Measurements from ENCODE around the gene POMP.
A peak's percentile ranks its signal among the peaks of the same experiment; 100 is the strongest.

The POMP gene

GRCh38 chr13:28658796-28659620 is at the start of gene POMP:
TSS of gene POMP (plus strand) at chr13:28659130. CDS start at chr13:28659185, 55 bp downstream.
- peaks cover 9 to 40% of the 10 kb centered on the region in 2 donors for H3K4me1 ChIP-seq (ENCODE audit: control insufficient read depth in 1 of 2, insufficient read depth in 2 of 2, low read length in 2 of 2)
- no peaks in the 10 kb centered on the region for H3K9me3 ChIP-seq (ENCODE audit: control insufficient read depth in 1 of 2, low read length in 2 of 2)
- H3K36me3 ChIP-seq (ENCODE audit: control insufficient read depth in 1 of 2, insufficient read depth in 2 of 2, low read length in 2 of 2): peaks cover 7 to 21% of the 10 kb centered on the region in 2 donors
- no peaks in the 10 kb centered on the region for H3K27me3 ChIP-seq (ENCODE audit: low read depth, low read length)
- peak within 1 kb of the TSS; percentile 94 to 96 for H3K4me3 ChIP-seq (ENCODE audit: low read depth in 1 of 2, low read length in 2 of 2)
- peak within 1 kb of the TSS; percentile 99 for H3K27ac ChIP-seq (ENCODE audit: low read length)

DNA sequence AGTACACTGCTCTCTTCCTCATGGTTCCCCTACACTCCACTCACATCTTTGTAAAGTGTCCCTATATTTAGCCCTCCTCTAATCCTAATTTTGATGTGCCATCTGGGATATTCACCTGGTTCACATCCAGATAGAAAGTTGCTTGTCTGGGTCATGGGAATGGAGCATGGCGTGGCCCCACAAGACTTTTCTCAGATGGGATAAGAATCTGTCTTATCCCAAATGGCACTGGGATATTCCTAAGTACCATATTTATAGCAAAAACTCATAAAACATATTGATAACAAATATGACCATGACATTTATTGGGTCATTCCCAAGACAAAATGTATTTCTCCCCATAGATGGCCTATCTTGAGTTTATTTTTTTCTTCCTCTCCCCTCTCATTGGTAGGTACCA is 49.5 kb upstream of the POMP start:
- no peaks in the 10 kb centered on the region for H3K36me3 ChIP-seq (ENCODE audit: control insufficient read depth in 1 of 2, insufficient read depth in 2 of 2, low read length in 2 of 2)
- no peaks in the 10 kb centered on the region for H3K4me1 ChIP-seq (ENCODE audit: control insufficient read depth in 1 of 2, insufficient read depth in 2 of 2, low read length in 2 of 2)
- H3K4me3 ChIP-seq (ENCODE audit: low read depth in 1 of 2, low read length in 2 of 2): no peak overlapping the region
- no peaks in the 10 kb centered on the region for H3K9me3 ChIP-seq (ENCODE audit: control insufficient read depth in 1 of 2, low read length in 2 of 2)
- H3K27ac ChIP-seq (ENCODE audit: low read length): no peak overlapping the region
- no peaks in the 10 kb centered on the region for H3K27me3 ChIP-seq (ENCODE audit: low read depth, low read length)

DNA sequence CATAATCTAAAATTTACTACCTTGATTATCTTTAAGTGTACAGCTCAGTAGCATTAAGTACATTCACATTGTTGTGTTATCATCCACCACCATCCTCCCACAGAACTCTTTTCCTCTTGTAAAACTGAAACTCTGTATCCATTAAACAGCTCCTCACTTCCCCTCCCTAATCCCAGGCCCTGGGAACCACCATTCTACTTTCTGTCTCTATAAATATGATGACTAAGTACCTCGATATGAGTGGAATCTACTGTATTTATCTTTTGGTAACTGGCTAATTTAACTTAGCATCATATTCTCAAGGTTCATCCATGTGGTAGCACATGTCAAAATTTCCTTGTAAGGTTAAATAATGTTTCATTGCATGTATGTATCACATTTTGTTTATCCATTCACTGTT is 49.0 kb upstream of the POMP start:
- Histone ChIP-seq H3K4me1 (ENCODE audit: control insufficient read depth in 1 of 2, insufficient read depth in 2 of 2, low read length in 2 of 2) (no peaks in the 10 kb centered on the region), H3K9me3 (ENCODE audit: control insufficient read depth in 1 of 2, low read length in 2 of 2) (no peaks in the 10 kb centered on the region), H3K36me3 (ENCODE audit: control insufficient read depth in 1 of 2, insufficient read depth in 2 of 2, low read length in 2 of 2) (no peaks in the 10 kb centered on the region), H3K27ac (ENCODE audit: low read length) (no peak overlapping the region), H3K4me3 (ENCODE audit: low read depth in 1 of 2, low read length in 2 of 2) (no peak overlapping the region), H3K27me3 (ENCODE audit: low read depth, low read length) (no peaks in the 10 kb centered on the region)

DNA sequence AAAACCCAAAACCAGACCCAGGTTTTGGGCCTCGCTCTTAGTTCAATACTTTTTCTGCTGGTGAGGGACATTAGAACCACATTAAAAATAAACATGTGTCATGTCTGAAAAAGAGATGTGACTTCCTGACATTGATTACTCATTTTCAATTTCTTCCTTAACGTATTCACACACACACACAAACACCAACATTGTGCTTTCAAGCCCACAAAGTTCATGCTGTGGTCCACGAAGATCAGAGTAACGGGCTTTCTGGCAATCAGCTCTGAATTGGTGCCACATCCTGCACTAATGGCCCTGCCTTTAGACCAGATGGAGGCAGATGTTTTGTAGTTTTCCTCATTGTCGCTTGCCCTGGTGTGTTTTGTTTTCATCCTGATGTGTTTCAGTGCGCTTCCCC is 47.9 kb upstream of the POMP start:
- H3K9me3 ChIP-seq (ENCODE audit: control insufficient read depth in 1 of 2, low read length in 2 of 2): no peaks in the 10 kb centered on the region
- no peak overlapping the region for H3K4me3 ChIP-seq (ENCODE audit: low read depth in 1 of 2, low read length in 2 of 2)
- H3K4me1 ChIP-seq (ENCODE audit: control insufficient read depth in 1 of 2, insufficient read depth in 2 of 2, low read length in 2 of 2): no peaks in the 10 kb centered on the region
- no peaks in the 10 kb centered on the region for H3K36me3 ChIP-seq (ENCODE audit: control insufficient read depth in 1 of 2, insufficient read depth in 2 of 2, low read length in 2 of 2)
- no peaks in the 10 kb centered on the region for H3K27me3 ChIP-seq (ENCODE audit: low read depth, low read length)
- no peak overlapping the region for H3K27ac ChIP-seq (ENCODE audit: low read length)

GRCh38 chr13:28611654-28612131 is 47.2 kb upstream of the POMP start:
- no peak overlapping the region for H3K4me3 ChIP-seq (ENCODE audit: low read depth in 1 of 2, low read length in 2 of 2)
- no peaks in the 10 kb centered on the region for H3K4me1 ChIP-seq (ENCODE audit: control insufficient read depth in 1 of 2, insufficient read depth in 2 of 2, low read length in 2 of 2)
- H3K27ac ChIP-seq (ENCODE audit: low read length): no peak overlapping the region
- H3K36me3 ChIP-seq (ENCODE audit: control insufficient read depth in 1 of 2, insufficient read depth in 2 of 2, low read length in 2 of 2): no peaks in the 10 kb centered on the region
- no peaks in the 10 kb centered on the region for H3K27me3 ChIP-seq (ENCODE audit: low read depth, low read length)
- H3K9me3 ChIP-seq (ENCODE audit: control insufficient read depth in 1 of 2, low read length in 2 of 2): no peaks in the 10 kb centered on the region

DNA sequence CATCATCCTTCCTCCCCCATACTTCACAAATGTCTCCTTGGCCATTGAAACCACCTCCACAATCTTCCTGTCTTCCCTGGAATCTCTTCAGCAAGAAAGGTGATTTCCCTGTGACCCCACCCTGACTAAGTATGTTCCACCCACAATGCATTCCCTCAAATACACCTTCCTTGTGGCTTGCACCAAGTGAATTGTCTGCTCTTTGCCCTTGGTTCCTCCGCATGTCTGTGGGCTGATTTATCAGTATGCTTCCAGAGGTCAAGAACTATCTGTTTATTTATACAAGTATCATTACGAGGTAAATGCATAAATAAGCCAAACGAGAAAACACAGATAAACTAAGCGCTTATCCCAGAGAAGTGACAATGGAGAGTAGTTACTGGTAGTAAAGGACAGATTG is 45.4 kb upstream of the POMP start:
- Histone ChIP-seq H3K27ac (ENCODE audit: low read length) (no peak overlapping the region), H3K27me3 (ENCODE audit: low read depth, low read length) (no peaks in the 10 kb centered on the region), H3K4me1 (ENCODE audit: control insufficient read depth in 1 of 2, insufficient read depth in 2 of 2, low read length in 2 of 2) (no peaks in the 10 kb centered on the region), H3K4me3 (ENCODE audit: low read depth in 1 of 2, low read length in 2 of 2) (no peak overlapping the region), H3K36me3 (ENCODE audit: control insufficient read depth in 1 of 2, insufficient read depth in 2 of 2, low read length in 2 of 2) (no peaks in the 10 kb centered on the region), H3K9me3 (ENCODE audit: control insufficient read depth in 1 of 2, low read length in 2 of 2) (no peaks in the 10 kb centered on the region)

- no peaks in the 10 kb centered on the region for H3K4me1 ChIP-seq (ENCODE audit: control insufficient read depth in 1 of 2, insufficient read depth in 2 of 2, low read length in 2 of 2)
- H3K4me3 ChIP-seq (ENCODE audit: low read depth in 1 of 2, low read length in 2 of 2): no peak overlapping the region
- no peak overlapping the region for H3K27ac ChIP-seq (ENCODE audit: low read length)
- H3K36me3 ChIP-seq (ENCODE audit: control insufficient read depth in 1 of 2, insufficient read depth in 2 of 2, low read length in 2 of 2): no peaks in the 10 kb centered on the region
- no peaks in the 10 kb centered on the region for H3K27me3 ChIP-seq (ENCODE audit: low read depth, low read length)
- no peaks in the 10 kb centered on the region for H3K9me3 ChIP-seq (ENCODE audit: control insufficient read depth in 1 of 2, low read length in 2 of 2)
These were observed 42.9 kb upstream of the POMP start for GRCh38 chr13:28615916-28616446.

- H3K4me3 ChIP-seq (ENCODE audit: low read depth in 1 of 2, low read length in 2 of 2): no peak overlapping the region
- no peaks in the 10 kb centered on the region for H3K36me3 ChIP-seq (ENCODE audit: control insufficient read depth in 1 of 2, insufficient read depth in 2 of 2, low read length in 2 of 2)
- H3K27ac ChIP-seq (ENCODE audit: low read length): no peak overlapping the region
- H3K9me3 ChIP-seq (ENCODE audit: control insufficient read depth in 1 of 2, low read length in 2 of 2): no peaks in the 10 kb centered on the region
- no peaks in the 10 kb centered on the region for H3K27me3 ChIP-seq (ENCODE audit: low read depth, low read length)
- H3K4me1 ChIP-seq (ENCODE audit: control insufficient read depth in 1 of 2, insufficient read depth in 2 of 2, low read length in 2 of 2): no peaks in the 10 kb centered on the region
These were observed 40.5 kb upstream of the POMP start for GRCh38 chr13:28618230-28618994.

GRCh38 chr13:28620011-28620830 is 38.7 kb upstream of the POMP start:
- no peak overlapping the region for H3K27ac ChIP-seq (ENCODE audit: low read length)
- no peaks in the 10 kb centered on the region for H3K27me3 ChIP-seq (ENCODE audit: low read depth, low read length)
- H3K4me1 ChIP-seq (ENCODE audit: control insufficient read depth in 1 of 2, insufficient read depth in 2 of 2, low read length in 2 of 2): no peaks in the 10 kb centered on the region
- no peaks in the 10 kb centered on the region for H3K9me3 ChIP-seq (ENCODE audit: control insufficient read depth in 1 of 2, low read length in 2 of 2)
- H3K4me3 ChIP-seq (ENCODE audit: low read depth in 1 of 2, low read length in 2 of 2): no peak overlapping the region
- no peaks in the 10 kb centered on the region for H3K36me3 ChIP-seq (ENCODE audit: control insufficient read depth in 1 of 2, insufficient read depth in 2 of 2, low read length in 2 of 2)

DNA sequence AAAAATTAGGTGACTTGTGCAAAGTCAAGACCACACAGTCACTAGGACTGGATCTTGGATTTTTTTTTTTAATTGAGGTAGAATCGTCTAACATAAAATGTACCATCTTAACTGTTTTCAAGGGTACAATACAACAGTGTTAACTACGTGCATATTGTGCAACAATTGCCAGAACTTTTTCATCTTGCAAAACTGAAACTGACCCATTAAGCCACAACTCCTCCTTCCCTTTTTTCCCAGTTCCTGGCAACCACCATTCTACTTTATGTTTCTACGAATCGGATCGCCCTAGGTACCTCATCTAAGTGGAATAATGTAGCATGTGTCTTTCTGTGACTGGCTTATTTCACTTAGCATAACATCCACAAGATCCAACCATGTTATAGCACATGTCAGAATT is 37.5 kb upstream of the POMP start:
- Histone ChIP-seq H3K27ac (ENCODE audit: low read length) (no peak overlapping the region), H3K4me3 (ENCODE audit: low read depth in 1 of 2, low read length in 2 of 2) (no peak overlapping the region), H3K9me3 (ENCODE audit: control insufficient read depth in 1 of 2, low read length in 2 of 2) (no peaks in the 10 kb centered on the region), H3K27me3 (ENCODE audit: low read depth, low read length) (no peaks in the 10 kb centered on the region), H3K36me3 (ENCODE audit: control insufficient read depth in 1 of 2, insufficient read depth in 2 of 2, low read length in 2 of 2) (no peaks in the 10 kb centered on the region), H3K4me1 (ENCODE audit: control insufficient read depth in 1 of 2, insufficient read depth in 2 of 2, low read length in 2 of 2) (no peaks in the 10 kb centered on the region)

DNA sequence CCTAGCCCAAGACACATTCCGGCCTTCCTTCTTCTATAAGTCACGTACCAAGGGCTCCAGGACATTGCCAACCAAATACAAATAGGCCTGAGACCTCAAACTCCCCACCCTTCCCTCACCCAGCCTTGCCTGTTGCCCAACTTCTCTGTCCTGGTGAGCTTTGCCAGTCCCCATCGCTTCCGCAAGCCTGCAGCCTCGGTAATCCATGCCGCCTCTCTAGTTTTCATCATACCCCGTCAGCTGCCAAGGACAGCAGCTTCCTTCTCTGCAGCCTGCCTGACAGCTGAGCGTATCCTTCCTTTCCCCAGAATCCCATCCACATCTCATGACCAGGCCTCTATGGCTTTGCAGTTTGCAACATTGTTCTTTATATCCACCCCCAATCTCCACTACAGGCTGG is 36.6 kb upstream of the POMP start:
- Histone ChIP-seq H3K4me1 (ENCODE audit: control insufficient read depth in 1 of 2, insufficient read depth in 2 of 2, low read length in 2 of 2) (no peaks in the 10 kb centered on the region), H3K27ac (ENCODE audit: low read length) (no peak overlapping the region), H3K4me3 (ENCODE audit: low read depth in 1 of 2, low read length in 2 of 2) (no peak overlapping the region), H3K27me3 (ENCODE audit: low read depth, low read length) (no peaks in the 10 kb centered on the region), H3K36me3 (ENCODE audit: control insufficient read depth in 1 of 2, insufficient read depth in 2 of 2, low read length in 2 of 2) (no peaks in the 10 kb centered on the region), H3K9me3 (ENCODE audit: control insufficient read depth in 1 of 2, low read length in 2 of 2) (no peaks in the 10 kb centered on the region)

Measured in muscle layer of duodenum (tissue), 2 donors.